ENCODE measurements around the gene STAMBP.
"Not testable (repeated sequence)": the region's sequence is repeated elsewhere in the genome, so short reads cannot be mapped to it uniquely, and the experiment has no call there.

Gene STAMBP

DNA sequence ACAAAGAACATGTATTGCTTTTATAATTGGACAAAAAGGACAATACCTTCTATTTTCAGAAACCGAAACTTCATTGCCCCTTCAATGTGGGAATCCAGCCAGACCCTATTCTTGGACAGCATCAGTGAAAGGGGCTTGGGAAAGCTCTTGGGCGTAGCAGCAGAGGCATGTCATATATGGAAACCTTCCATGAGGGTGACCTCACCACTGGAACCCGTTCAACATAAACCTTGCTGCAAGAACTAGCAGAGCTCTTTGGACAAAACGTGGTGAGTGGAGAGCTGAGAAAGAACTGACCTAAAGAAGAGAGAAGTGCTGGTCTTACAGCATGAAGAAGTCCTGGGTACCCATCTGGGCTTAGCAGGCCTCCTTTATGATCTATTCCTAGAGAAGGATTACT lies 41.3 kb downstream of the STAMBP start:
- no peak for TF ChIP-seq CTCF (IDR thresholded peaks at IDR 0.05; ENCODE audit: low read depth, low read length)
- no peak for DNase-seq
- Histone ChIP-seq H3K9me3 (no peaks in the 10 kb centered on the region), H3K27me3 (no peaks in the 10 kb centered on the region), H3K4me1 (no peaks in the 10 kb centered on the region), H3K36me3 (no peaks in the 10 kb centered on the region), H3K4me3 (ENCODE audit: low read depth, low read length) (no peak overlapping the region)

DNA sequence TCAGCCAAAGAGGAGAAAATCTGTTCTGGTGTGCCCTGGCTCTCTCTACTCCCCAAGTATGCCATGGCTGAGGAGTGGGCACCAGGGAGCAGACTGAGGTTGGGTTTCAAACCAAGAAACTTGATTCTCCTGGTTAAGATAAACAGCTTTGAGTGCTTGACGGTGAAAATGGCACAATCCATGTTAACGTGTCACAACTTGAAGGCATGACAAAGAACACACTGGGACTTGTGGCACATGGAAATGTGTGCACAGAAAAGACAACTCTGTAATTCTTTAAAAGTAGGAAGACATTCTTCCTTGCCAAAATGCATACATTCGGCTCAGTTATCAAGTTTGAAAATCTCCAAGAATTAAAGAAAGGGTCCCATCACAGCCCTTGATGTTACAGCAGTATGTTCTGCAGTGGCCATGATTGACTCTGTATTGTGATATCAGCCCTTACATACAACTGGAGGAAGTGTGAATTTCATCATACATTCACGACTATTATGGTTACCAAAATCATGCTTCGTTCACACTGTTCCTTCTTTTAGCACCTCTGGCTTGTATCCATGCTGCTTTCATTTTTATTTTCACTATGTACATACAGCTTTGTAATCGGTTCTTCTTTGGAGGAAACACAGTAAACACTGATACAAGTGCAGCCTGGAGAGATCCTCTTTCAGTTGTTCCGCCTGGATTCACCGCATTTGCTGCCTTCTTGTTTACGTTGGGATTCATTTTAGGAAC lies 48.5 kb downstream of the STAMBP start:
- no peaks in the 10 kb centered on the region for H3K36me3 ChIP-seq
- H3K9me3 ChIP-seq: no peaks in the 10 kb centered on the region
- DNase-seq: no peak
- no peak overlapping the region for H3K4me3 ChIP-seq (ENCODE audit: low read depth, low read length)
- no peaks in the 10 kb centered on the region for H3K27me3 ChIP-seq
- TF ChIP-seq CTCF (IDR thresholded peaks at IDR 0.05; ENCODE audit: low read depth, low read length): no peak
- H3K4me1 ChIP-seq: no peaks in the 10 kb centered on the region

- not testable (repeated sequence) for H3K4me1 ChIP-seq; H3K9me3 ChIP-seq; DNase-seq; H3K27me3 ChIP-seq; H3K36me3 ChIP-seq; H3K4me3 ChIP-seq (ENCODE audit: low read depth, low read length)
These were observed 49.2 kb downstream of the STAMBP start for GRCh38 chr2:73877984-73878383.

DNA sequence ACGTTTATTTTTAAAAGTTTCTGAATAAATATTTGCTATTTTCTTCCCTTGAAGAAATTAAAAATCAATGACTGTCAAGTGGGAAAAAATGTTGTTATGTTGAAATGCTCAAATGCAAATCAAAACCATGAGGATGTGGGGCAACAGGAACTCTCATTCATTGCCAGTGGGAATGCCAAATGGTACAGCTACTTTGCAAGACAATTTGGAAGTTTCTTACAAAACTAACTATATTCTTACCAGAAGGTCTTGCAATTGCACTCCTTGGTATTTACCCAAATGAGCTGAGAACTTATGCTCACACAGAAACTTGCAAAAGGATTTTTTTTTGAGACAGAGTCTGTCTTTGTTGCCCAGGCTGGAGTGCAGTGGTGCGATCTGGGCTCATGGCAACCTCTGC lies 56.6 kb downstream of the STAMBP start:
- no peak overlapping the region for H3K4me3 ChIP-seq (ENCODE audit: low read depth, low read length)

DNA sequence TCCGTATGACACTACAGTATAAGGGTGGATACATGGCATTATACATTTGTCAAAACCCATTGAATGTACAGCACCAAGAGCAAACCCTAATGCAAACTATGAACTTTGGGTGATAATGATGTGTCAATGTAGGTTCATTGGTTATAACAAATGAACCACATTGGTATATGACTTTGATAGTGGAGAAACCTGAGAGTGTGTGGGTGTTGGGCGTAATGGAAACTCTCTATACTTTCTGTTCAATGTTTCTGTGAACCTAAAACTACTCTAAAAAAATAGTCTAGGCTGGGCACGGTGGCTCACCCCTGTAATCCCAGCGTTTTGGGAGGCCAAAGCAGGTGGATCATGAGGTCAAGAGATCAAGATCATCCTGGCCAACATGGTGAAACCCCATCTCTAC lies 57.6 kb downstream of the STAMBP start:
- DNase-seq: no peak
- TF ChIP-seq CTCF (IDR thresholded peaks at IDR 0.05; ENCODE audit: low read depth, low read length): no peak
- no peaks in the 10 kb centered on the region for H3K4me1 ChIP-seq
- no peaks in the 10 kb centered on the region for H3K9me3 ChIP-seq
- no peaks in the 10 kb centered on the region for H3K36me3 ChIP-seq
- H3K4me3 ChIP-seq (ENCODE audit: low read depth, low read length): no peak overlapping the region
- no peaks in the 10 kb centered on the region for H3K27me3 ChIP-seq

More for the DNA sequence above, 56.6 kb downstream of the STAMBP start:
- H3K36me3 ChIP-seq: no peaks in the 10 kb centered on the region
- no peak for TF ChIP-seq CTCF (IDR thresholded peaks at IDR 0.05; ENCODE audit: low read depth, low read length)
- H3K27me3 ChIP-seq: no peaks in the 10 kb centered on the region
- no peaks in the 10 kb centered on the region for H3K9me3 ChIP-seq
- DNase-seq: no peak
- H3K4me1 ChIP-seq: no peaks in the 10 kb centered on the region

- H3K27me3 ChIP-seq; H3K36me3 ChIP-seq; H3K4me3 ChIP-seq (ENCODE audit: low read depth, low read length); H3K9me3 ChIP-seq; H3K4me1 ChIP-seq; DNase-seq: not testable (repeated sequence)
These were observed 59.0 kb downstream of the STAMBP start for GRCh38 chr2:73887596-73888353.

DNA sequence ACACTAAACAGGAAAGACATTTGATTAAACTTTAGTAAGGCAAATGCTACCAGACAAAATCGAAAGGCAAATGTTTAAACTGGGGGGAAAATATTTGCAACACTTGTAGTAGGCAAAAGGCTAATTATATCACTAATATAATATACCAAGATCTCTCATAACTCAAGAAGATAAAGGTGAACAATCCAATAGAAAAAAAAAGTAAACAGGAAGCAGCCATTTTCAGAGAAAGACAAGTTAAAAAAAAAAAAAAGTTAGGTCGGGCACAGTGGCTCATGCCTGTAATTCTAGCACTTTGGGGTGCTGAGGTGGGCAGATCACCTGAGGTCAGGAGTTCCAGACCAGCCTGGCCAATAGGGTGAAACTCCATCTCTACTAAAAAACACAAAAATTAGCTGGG lies 59.6 kb downstream of the STAMBP start:
- no peaks in the 10 kb centered on the region for H3K27me3 ChIP-seq
- DNase-seq: no peak
- no peak for TF ChIP-seq CTCF (IDR thresholded peaks at IDR 0.05; ENCODE audit: low read depth, low read length)
- H3K4me1 ChIP-seq: no peaks in the 10 kb centered on the region
- no peak overlapping the region for H3K4me3 ChIP-seq (ENCODE audit: low read depth, low read length)
- H3K9me3 ChIP-seq: no peaks in the 10 kb centered on the region
- H3K36me3 ChIP-seq: no peaks in the 10 kb centered on the region

Measured in BE2C (cell line).